ENCODE measurements around the gene CLN6. TPM values are rescaled to one million over a fixed set of nuclear protein-coding genes. Genes with fewer than 3 reads are reported as not detected.
A peak's percentile ranks its signal among the peaks of the same experiment; 100 is the strongest.
"Not testable (repeated sequence)": the region's sequence is repeated elsewhere in the genome, so short reads cannot be mapped to it uniquely, and the experiment has no call there.

The CLN6 gene
- total RNA-seq, 1 donor from 2014 or later: 31.5 TPM

DNA sequence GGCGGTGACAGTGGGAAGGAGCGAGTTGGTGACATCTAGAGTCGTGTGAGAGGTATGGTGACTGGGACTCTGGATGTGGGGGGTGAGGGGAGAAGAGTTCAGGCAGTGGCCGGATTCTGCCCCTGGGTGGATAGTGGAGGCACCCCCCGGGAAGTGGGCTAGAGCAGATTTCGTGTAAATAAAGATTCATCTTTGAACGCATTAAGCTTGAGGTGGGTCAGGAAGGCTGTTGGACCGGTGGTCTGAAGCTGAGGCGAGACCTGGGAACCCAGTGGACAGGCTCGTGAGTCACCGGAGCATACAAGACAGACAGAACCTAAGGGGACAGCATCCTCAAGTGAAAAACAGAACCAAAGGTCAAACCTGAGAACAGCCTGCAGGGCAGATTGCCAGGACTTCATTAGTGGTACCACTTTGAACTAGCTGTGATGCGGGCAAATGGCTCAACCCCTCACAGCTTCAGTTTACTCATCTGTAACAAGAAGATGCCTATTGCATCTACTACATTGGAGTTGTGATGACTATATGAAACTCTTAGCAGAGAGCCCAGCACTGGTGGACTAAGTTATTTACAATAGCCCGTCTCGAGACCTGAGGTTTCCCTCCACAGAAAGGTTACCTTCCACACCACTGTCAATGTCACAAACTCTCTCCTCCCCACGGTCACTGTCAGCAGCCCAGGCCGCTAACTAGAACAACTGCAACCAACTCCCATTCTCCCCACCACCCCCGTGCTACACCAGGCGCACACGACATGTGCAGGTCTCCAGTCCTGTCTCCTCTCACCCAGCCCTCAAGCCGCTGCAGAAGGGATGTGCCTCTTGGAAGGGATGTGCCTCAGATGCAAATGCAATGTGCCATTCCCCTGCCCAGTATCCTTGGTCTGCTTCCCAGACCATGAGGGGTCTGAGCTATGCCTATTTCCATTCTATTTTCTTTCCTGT lies 901 bp upstream of the CLN6 start:
- Histone ChIP-seq H3K27ac (peak overlapping the region; percentile 83), H3K9me3 (no peaks in the 10 kb centered on the region), H3K4me3 (peak overlapping the region; percentile 90), H3K4me1 (peaks cover 18% of the 10 kb centered on the region), H3K27me3 (no peaks in the 10 kb centered on the region), H3K36me3 (no peaks in the 10 kb centered on the region)
- intact Hi-C loops (cut with DNase I): no loop called here
- ATAC-seq (no peak), DNase-seq (no peak)
- TF ChIP-seq, protein P1, sequence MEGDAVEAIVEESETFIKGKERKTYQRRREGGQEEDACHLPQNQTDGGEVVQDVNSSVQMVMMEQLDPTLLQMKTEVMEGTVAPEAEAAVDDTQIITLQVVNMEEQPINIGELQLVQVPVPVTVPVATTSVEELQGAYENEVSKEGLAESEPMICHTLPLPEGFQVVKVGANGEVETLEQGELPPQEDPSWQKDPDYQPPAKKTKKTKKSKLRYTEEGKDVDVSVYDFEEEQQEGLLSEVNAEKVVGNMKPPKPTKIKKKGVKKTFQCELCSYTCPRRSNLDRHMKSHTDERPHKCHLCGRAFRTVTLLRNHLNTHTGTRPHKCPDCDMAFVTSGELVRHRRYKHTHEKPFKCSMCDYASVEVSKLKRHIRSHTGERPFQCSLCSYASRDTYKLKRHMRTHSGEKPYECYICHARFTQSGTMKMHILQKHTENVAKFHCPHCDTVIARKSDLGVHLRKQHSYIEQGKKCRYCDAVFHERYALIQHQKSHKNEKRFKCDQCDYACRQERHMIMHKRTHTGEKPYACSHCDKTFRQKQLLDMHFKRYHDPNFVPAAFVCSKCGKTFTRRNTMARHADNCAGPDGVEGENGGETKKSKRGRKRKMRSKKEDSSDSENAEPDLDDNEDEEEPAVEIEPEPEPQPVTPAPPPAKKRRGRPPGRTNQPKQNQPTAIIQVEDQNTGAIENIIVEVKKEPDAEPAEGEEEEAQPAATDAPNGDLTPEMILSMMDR (IDR thresholded peaks at IDR 0.05): no peak

DNA sequence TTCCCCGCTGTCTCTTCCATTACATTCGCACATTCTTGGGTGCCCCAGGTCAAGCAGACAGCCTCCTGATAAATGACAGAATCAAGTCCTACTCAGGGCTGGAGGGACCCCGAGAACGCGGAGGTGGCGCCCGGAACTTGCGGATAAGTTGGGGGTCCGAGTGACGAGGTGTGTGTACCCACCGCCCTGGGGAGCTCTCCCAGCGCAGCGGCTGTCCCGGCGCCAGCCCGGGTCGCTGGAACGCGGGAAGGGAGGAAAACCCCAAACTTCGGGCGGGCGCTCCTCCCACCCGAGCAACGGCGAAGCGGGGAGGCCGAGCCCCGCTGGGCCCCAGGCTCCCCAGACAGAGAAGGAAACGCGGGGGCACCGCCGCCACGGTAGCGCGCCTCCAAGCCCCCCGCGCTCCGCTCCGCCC lies 550 bp downstream of the CLN6 start:
- Histone ChIP-seq H3K9me3 (no peaks in the 10 kb centered on the region), H3K27ac (peak overlapping the region; percentile 83), H3K4me1 (peaks cover 23% of the 10 kb centered on the region), H3K36me3 (no peaks in the 10 kb centered on the region), H3K27me3 (no peaks in the 10 kb centered on the region), H3K4me3 (peak overlapping the region; percentile 90)
- no peak for DNase-seq
- TF ChIP-seq, protein P1 (IDR thresholded peaks at IDR 0.05): no peak
- no peak for ATAC-seq
- intact Hi-C loops (cut with DNase I): no loop called here

DNA sequence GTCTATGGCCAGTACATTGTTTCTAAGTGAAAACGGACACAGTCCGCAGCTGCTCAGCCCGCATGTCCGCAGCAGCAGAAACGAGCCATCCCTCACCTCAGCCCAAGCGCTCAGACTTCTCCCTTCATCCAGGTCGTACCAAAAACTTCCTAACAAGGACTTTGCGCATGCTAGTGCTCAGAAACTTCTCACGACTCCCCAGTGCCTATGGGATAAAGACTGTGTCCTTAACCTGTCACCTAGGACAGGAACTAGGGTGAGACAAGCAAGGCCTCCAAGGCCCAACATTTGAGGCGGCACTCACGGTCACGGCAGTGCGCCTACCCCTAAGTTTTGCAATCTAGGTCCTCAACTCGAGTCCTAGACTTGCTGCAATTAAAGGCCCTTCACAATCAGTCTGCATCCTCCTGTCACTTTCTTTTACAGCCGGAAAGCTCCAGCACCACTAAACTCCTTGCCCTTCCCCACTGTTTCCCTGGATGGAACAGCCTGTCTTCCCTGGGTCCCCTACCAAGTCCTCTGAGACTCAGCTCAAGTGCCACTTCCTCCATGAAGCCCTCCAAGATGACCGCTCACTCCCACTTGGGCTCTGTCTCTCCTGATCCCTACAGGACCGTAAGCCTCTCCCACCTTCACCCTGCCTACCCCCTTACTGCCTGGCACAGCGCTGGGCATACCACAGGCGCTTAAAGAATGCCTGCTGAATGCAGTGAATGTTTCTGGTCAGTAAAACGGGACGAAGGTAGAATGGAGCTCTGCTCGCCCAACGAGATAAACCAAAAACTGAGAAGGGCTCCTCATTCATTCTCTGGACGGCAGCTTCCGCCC lies 1.2 kb downstream of the CLN6 start:
- TF ChIP-seq, protein P1 (IDR thresholded peaks at IDR 0.05): no peak
- no peak overlapping the region for H3K27ac ChIP-seq
- ATAC-seq: no peak
- peaks cover 23% of the 10 kb centered on the region for H3K4me1 ChIP-seq
- intact Hi-C loops (cut with DNase I): no loop called here
- H3K27me3 ChIP-seq: no peaks in the 10 kb centered on the region
- no peak for DNase-seq
- H3K4me3 ChIP-seq: peak overlapping the region; percentile 90
- no peaks in the 10 kb centered on the region for H3K36me3 ChIP-seq
- H3K9me3 ChIP-seq: no peaks in the 10 kb centered on the region

DNA sequence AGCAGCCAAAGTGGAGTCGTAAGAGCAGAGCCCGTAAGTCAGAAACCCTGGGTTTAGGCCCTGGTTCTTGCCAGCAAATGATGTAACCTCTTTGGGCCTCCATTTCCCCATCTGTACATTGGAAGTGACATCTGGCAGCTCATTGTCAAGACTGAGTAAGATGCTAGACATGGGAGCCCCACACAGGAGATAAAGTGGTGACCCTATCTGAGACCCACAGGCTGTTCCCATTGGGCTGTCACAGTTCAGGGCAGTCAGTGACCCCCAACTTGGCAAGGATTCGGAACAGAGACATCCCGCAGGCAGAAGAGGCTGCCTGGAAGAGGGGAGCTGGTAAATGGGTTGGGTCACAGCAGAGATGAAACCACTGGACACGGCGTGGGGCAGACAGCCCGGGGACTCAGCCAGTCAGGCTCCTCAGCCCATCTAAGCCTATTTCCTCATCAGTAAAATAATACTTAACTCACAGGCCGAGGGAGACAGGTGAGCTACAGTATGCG lies 1.8 kb downstream of the CLN6 start:
- Histone ChIP-seq H3K27ac (no peak overlapping the region), H3K4me1 (peaks cover 23% of the 10 kb centered on the region), H3K27me3 (no peaks in the 10 kb centered on the region), H3K9me3 (no peaks in the 10 kb centered on the region), H3K4me3 (peak overlapping the region; percentile 90), H3K36me3 (no peaks in the 10 kb centered on the region)
- DNase-seq (no peak), ATAC-seq (no peak)
- intact Hi-C loops (cut with DNase I): no loop called here
- TF ChIP-seq, protein P1 (IDR thresholded peaks at IDR 0.05): no peak

DNA sequence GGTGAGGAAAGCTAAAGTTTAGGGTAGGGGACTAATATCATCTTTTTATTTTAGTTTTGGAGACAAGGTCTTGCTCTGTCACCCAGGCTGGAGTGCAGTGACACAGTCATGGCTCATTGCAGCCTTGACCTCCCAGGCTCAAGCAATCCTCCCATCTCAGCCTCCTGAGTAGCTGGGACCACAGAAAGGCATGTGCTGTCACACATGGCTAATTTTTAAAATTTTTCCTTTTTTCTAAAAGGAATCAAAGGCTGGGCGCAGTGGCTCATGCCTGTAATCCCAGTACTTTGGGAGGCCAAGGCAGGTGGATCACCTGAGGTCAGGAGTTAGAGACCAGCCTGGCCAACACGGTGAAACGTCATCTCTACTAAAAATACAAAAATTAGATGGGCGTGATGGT lies 4.1 kb downstream of the CLN6 start:
- DNase-seq; H3K36me3 ChIP-seq; H3K27me3 ChIP-seq; H3K27ac ChIP-seq; ATAC-seq; H3K4me3 ChIP-seq; intact Hi-C loops (cut with DNase I); H3K9me3 ChIP-seq: not testable (repeated sequence)
- H3K4me1 ChIP-seq: peaks cover 22% of the 10 kb centered on the region
